ENCODE results near the gene NEU3.
"Not testable (repeated sequence)": the region's sequence is repeated elsewhere in the genome, so short reads cannot be mapped to it uniquely, and the experiment has no call there.

Gene NEU3

GRCh38 chr11:74966651-74967050 lies 22.1 kb upstream of the NEU3 start:
- Mint-ChIP-seq H3K27me3 (no peaks in the 10 kb centered on the region), H3K4me3 (no peak overlapping the region), H3K27ac (no peak overlapping the region), H3K4me1 (ENCODE audit: low read depth) (peaks cover 17% of the 10 kb centered on the region), H3K9me3 (ENCODE audit: low read depth) (no peaks in the 10 kb centered on the region), H3K36me3 (peaks cover 8% of the 10 kb centered on the region)

DNA sequence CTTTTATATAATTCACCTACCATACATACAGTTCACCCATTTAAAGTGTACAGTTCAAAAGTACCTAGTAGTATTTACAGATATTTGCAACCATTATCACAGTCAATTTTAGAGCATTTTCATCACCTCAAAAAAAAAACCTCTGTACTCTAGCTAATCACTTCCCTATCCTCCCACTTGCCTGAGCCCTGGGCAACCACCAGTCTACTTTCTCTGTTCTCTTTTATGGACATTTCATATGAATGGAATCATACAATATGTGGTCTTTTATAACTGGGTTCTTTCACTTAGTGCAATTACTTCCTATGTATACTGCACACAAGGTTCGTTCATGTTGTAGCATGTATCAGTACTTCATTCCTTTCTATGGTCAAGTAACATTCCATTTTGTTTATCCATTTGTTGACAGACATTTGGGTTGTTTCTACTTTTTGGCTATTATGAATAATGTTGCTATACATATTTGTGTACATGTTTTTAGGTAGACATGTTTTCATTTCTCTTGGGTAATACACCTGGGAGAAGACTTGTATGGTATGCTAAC lies 17.8 kb upstream of the NEU3 start:
- Mint-ChIP-seq H3K27me3 (no peaks in the 10 kb centered on the region), H3K36me3 (peaks cover 16% of the 10 kb centered on the region), H3K4me3 (no peak overlapping the region), H3K9me3 (ENCODE audit: low read depth) (no peaks in the 10 kb centered on the region), H3K4me1 (ENCODE audit: low read depth) (no peaks in the 10 kb centered on the region), H3K27ac (no peak overlapping the region)

GRCh38 chr11:74971424-74971823 lies 17.3 kb upstream of the NEU3 start:
- Mint-ChIP-seq H3K9me3 (ENCODE audit: low read depth) (no peaks in the 10 kb centered on the region), H3K4me1 (ENCODE audit: low read depth) (no peaks in the 10 kb centered on the region), H3K36me3 (peaks cover 16% of the 10 kb centered on the region), H3K27me3 (no peaks in the 10 kb centered on the region), H3K27ac (no peak overlapping the region), H3K4me3 (no peak overlapping the region)

DNA sequence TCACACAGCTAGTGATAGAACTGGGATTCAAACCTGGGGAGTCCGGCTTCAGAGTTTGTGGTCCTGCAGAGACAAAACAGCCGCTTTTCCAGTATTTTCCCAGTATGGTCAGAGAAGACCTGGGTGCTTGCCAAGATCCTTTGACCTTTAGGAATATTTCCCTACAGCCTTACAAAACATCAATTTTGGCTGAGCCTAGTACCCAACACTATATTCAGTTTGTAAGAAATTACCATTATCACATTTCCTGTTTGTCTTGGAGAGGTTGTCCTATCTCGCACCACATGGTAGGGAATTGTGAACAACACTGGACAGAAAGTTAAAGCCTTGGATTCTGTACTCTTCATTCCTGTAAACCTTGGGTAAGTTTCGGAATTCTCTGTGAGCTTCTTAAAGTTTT lies 10.7 kb upstream of the NEU3 start:
- peaks cover 20% of the 10 kb centered on the region for H3K36me3 Mint-ChIP-seq
- no peaks in the 10 kb centered on the region for H3K4me1 Mint-ChIP-seq (ENCODE audit: low read depth)

DNA sequence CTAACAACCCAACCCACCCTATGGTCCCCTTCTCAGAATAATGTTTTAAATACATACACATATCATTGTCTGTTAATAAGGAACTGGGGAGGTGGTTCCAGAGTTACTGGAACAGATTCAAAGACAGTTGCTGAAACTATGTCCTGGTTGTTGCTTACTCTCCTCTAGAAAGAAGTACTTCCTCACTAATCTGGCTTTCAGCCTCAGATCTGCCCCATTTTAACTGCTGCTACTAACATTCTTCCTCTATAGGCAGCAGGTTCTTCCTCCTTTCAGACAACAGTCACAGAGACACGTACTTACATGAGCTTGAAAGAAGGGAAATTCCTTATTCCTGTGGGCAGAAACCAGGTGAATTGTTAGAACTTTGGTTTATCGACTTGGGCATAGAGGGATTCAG lies 8.1 kb upstream of the NEU3 start:
- Mint-ChIP-seq H3K9me3 (ENCODE audit: low read depth) (no peaks in the 10 kb centered on the region), H3K4me1 (ENCODE audit: low read depth) (no peaks in the 10 kb centered on the region), H3K4me3 (no peak overlapping the region), H3K27me3 (no peaks in the 10 kb centered on the region), H3K27ac (no peak overlapping the region), H3K36me3 (peaks cover 10% of the 10 kb centered on the region)

More for the DNA sequence above, 10.7 kb upstream of the NEU3 start:
- H3K4me3 Mint-ChIP-seq: no peak overlapping the region
- no peak overlapping the region for H3K27ac Mint-ChIP-seq
- H3K9me3 Mint-ChIP-seq (ENCODE audit: low read depth): no peaks in the 10 kb centered on the region
- no peaks in the 10 kb centered on the region for H3K27me3 Mint-ChIP-seq

DNA sequence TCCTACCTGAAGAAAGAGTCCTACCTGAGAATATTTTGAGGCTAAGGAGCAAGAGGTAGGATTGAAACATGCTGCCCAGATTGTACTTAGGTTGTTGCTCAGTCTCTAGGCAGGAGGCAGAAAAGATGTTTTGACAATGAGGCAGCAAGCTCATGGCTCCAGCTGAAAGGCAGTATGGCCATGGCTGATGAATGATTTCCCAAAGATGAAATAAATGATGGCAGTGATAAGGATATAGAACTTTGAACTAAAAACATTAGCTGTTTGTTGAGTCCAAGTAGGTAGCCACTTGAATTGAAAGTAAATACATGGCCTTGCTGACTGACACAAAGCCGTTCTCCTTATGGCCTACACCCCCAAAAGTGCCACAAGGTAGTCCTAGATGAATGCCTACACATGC lies 6.8 kb upstream of the NEU3 start:
- Mint-ChIP-seq H3K27me3 (no peaks in the 10 kb centered on the region), H3K9me3 (ENCODE audit: low read depth) (no peaks in the 10 kb centered on the region), H3K36me3 (peaks cover 10% of the 10 kb centered on the region), H3K27ac (no peak overlapping the region), H3K4me3 (no peak overlapping the region), H3K4me1 (ENCODE audit: low read depth) (no peaks in the 10 kb centered on the region)

DNA sequence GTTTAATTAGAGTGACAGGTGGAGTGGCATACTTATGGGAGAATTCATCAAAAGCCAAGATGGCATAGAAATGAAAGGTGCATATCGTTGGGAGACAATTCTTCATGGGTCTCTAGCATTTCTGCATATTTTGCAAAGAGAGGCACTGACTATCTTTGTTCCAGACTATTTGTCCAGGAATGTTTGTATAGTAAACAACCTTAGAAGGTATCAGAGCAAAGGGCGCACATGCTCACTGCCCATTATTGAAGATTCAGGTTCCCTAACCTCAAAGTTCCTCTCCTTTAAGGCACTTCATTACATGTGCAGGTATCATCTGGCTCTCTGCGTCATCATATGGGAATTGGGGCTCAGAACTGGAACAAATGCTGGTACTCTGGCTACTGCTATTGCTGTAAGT lies 4.7 kb upstream of the NEU3 start:
- H3K36me3 Mint-ChIP-seq: peaks cover 8% of the 10 kb centered on the region
- no peaks in the 10 kb centered on the region for H3K27me3 Mint-ChIP-seq
- H3K9me3 Mint-ChIP-seq (ENCODE audit: low read depth): no peaks in the 10 kb centered on the region
- no peak overlapping the region for H3K27ac Mint-ChIP-seq
- H3K4me1 Mint-ChIP-seq (ENCODE audit: low read depth): no peaks in the 10 kb centered on the region
- H3K4me3 Mint-ChIP-seq: no peak overlapping the region

DNA sequence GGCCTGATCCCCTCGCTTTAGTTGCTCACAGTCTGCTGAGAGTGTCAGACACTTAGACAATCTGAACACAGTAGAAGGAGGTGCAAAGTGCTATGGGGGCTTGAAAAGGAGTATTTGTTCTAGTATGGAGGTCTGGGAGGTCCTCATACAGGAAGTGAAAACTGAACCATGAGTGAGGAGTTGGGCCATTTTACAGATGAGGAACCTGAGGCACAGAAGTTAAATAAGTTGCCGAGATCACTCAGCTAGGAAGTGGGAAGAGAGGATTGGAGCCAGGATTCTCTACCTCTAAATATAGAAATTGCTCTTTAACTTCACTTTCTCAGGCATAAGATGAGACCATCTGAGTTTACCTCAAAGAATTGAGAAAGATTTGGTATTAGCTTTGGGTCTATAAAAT lies 4.0 kb upstream of the NEU3 start:
- Mint-ChIP-seq H3K4me1 (ENCODE audit: low read depth) (peaks cover 5% of the 10 kb centered on the region), H3K9me3 (ENCODE audit: low read depth) (no peaks in the 10 kb centered on the region), H3K27ac (no peak overlapping the region), H3K36me3 (peaks cover 8% of the 10 kb centered on the region), H3K4me3 (no peak overlapping the region), H3K27me3 (no peaks in the 10 kb centered on the region)

DNA sequence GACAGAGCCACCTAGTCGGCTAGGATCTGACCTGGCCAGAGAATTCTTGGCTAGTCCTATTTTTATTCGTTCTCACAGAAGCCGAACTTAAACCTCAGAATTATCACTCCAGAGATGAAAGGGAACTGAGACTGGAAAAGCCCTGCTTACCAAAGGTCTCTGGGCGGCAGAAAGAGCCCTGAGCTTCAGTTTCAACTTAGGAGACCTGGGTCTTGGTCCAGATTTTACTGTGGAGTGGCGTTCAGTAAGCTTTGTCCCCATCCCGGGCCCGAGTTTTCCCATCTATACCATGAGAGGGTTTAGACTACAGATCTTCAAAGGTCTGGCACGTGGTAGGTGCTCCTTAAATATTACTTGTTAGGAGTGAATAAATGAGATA lies 516 bp downstream of the NEU3 start:
- H3K9me3 Mint-ChIP-seq (ENCODE audit: low read depth): no peaks in the 10 kb centered on the region
- peak overlapping the region; percentile 93 for H3K4me3 Mint-ChIP-seq
- no peaks in the 10 kb centered on the region for H3K27me3 Mint-ChIP-seq
- peaks cover 28% of the 10 kb centered on the region for H3K4me1 Mint-ChIP-seq (ENCODE audit: low read depth)
- no peaks in the 10 kb centered on the region for H3K36me3 Mint-ChIP-seq
- peak overlapping the region; percentile 77 for H3K27ac Mint-ChIP-seq

DNA sequence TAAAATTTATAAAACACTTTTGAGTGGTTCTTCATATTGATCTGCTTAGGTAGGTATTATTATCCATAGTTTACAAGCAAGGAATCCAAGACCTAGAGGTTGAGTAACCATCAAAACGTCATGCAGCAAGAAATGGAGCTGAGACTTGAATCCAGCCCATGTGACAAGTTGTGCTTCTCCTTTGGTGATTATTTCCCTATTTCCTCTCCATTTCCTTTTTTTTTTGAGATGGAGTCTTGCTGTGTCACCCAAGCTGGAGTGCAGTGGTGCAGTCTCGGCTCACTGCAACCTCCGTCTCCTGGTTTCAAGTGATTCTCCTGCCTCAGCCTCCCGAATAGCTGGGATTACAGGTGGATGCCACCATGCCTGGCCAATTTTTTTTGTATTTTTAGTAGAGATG lies 1.4 kb downstream of the NEU3 start:
- not testable (repeated sequence) for H3K9me3 Mint-ChIP-seq (ENCODE audit: low read depth); H3K27me3 Mint-ChIP-seq; H3K36me3 Mint-ChIP-seq
- H3K4me1 Mint-ChIP-seq (ENCODE audit: low read depth): peaks cover 28% of the 10 kb centered on the region
- peak overlapping the region; percentile 13 for H3K27ac Mint-ChIP-seq
- H3K4me3 Mint-ChIP-seq: peak overlapping the region; percentile 93

DNA sequence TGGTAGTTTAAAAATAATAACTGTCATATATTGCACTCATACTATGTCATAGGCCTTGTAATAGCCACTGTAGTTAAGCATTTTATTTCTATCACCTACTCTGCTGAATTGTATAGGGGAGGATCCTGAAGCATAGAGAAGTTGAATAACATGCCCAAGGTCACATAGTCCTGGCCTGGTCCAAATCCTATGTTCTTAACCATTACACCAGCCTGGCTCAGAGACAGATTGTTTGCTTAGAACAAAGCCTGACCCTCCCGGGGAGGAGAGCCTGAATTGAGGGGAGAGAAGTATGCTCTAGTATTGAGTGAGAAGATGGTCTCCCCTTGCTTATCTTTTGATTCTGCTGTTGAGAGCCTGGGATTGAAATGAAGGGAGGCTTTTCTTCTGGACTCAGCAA lies 2.2 kb downstream of the NEU3 start:
- Mint-ChIP-seq H3K27ac (peak overlapping the region; percentile 13), H3K4me3 (peak overlapping the region; percentile 93), H3K4me1 (ENCODE audit: low read depth) (peaks cover 28% of the 10 kb centered on the region), H3K9me3 (ENCODE audit: low read depth) (no peaks in the 10 kb centered on the region), H3K27me3 (no peaks in the 10 kb centered on the region), H3K36me3 (peaks cover 2% of the 10 kb centered on the region)

GRCh38 chr11:74992852-74993251 lies 4.1 kb downstream of the NEU3 start:
- no peak overlapping the region for H3K27ac Mint-ChIP-seq
- no peak overlapping the region for H3K4me3 Mint-ChIP-seq
- H3K9me3 Mint-ChIP-seq (ENCODE audit: low read depth): no peaks in the 10 kb centered on the region
- H3K27me3 Mint-ChIP-seq: no peaks in the 10 kb centered on the region
- peaks cover 28% of the 10 kb centered on the region for H3K4me1 Mint-ChIP-seq (ENCODE audit: low read depth)
- peaks cover 2% of the 10 kb centered on the region for H3K36me3 Mint-ChIP-seq

DNA sequence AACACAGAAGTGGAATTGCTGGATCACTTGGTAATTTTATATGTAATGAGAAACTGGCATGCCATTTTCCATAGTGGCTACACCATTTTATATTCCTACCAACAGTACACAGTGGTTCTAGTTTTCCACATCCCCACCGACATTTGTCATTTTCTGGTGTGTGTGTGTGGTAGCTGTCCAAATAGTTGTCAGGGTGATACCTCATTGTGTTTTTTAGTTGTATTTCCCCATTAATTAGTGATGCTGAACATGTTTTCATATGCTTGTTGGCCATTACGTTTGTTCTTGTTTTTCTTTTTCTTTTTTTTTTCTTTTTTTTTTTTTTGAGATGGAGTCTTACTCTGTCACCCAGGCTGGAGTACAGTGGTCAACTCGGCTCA lies 12.2 kb downstream of the NEU3 start:
- H3K4me3 Mint-ChIP-seq: no peak overlapping the region
- no peaks in the 10 kb centered on the region for H3K9me3 Mint-ChIP-seq (ENCODE audit: low read depth)
- no peak overlapping the region for H3K27ac Mint-ChIP-seq
- H3K27me3 Mint-ChIP-seq: no peaks in the 10 kb centered on the region
- peaks cover 13% of the 10 kb centered on the region for H3K36me3 Mint-ChIP-seq
- H3K4me1 Mint-ChIP-seq (ENCODE audit: low read depth): no peaks in the 10 kb centered on the region

GRCh38 chr11:75001686-75002085 lies 13.0 kb downstream of the NEU3 start:
- no peaks in the 10 kb centered on the region for H3K9me3 Mint-ChIP-seq (ENCODE audit: low read depth)
- no peaks in the 10 kb centered on the region for H3K27me3 Mint-ChIP-seq
- no peaks in the 10 kb centered on the region for H3K4me1 Mint-ChIP-seq (ENCODE audit: low read depth)
- H3K36me3 Mint-ChIP-seq: peaks cover 17% of the 10 kb centered on the region
- H3K4me3 Mint-ChIP-seq: no peak overlapping the region
- H3K27ac Mint-ChIP-seq: no peak overlapping the region

- Mint-ChIP-seq H3K27me3 (no peaks in the 10 kb centered on the region), H3K27ac (no peak overlapping the region), H3K36me3 (peaks cover 22% of the 10 kb centered on the region), H3K9me3 (ENCODE audit: low read depth) (no peaks in the 10 kb centered on the region), H3K4me1 (ENCODE audit: low read depth) (no peaks in the 10 kb centered on the region), H3K4me3 (no peak overlapping the region)
These were observed 13.8 kb downstream of the NEU3 start for GRCh38 chr11:75002516-75002915.

DNA sequence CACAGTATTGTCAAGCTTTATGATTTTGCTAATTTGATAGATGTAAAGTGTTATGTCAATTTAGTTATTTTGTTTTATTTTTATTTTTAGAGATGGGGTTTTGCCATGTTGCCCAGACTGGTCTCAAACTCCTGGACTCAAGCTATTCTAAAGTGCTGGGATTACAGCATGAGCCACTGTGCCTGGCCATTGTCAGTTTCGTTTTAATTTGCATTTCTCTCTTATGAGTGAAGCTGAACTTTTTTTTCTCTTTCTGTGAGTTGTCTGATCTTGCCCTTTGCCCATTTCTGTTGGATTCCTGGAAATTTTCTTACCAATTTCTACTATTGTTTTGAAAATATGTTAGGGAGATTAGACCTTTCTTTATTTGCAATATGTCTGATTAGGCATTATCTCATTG lies 15.5 kb downstream of the NEU3 start:
- no peaks in the 10 kb centered on the region for H3K27me3 Mint-ChIP-seq
- no peak overlapping the region for H3K27ac Mint-ChIP-seq
- no peaks in the 10 kb centered on the region for H3K4me1 Mint-ChIP-seq (ENCODE audit: low read depth)
- H3K9me3 Mint-ChIP-seq (ENCODE audit: low read depth): no peaks in the 10 kb centered on the region
- H3K4me3 Mint-ChIP-seq: no peak overlapping the region
- H3K36me3 Mint-ChIP-seq: peaks cover 27% of the 10 kb centered on the region
